Daoy (cell line): ENCODE measurements around the gene THBS1. TPM values are rescaled to one million over a fixed set of nuclear protein-coding genes. Genes with fewer than 3 reads are reported as not detected.
A peak's percentile ranks its signal among the peaks of the same experiment; 100 is the strongest.

ENCODE experiments used
- DNase-seq: peaks from one replicate; pipeline ENCODE4 v3.0.0-alpha.2; 2015; ENCODE audit warnings: low read depth
- total RNA-seq: library from RNA; depleted of rRNA; stranded (reverse); fragments of >200 nt; shearing (Covaris generic); gene quantifications from 2 replicates; pipeline ENCODE4 v1.2.3, GENCODE V29; 2014

Gene THBS1
- total RNA-seq, 1 experiment from 2014 or later: 839 TPM

- DNase-seq: no peak
These were observed 24.3 kb downstream of the THBS1 start for GRCh38 chr15:39605146-39605545.

- DNase-seq: no peak
These were observed 27.6 kb downstream of the THBS1 start for GRCh38 chr15:39608185-39609139.

- no peak for DNase-seq
These were observed 28.5 kb downstream of the THBS1 start for GRCh38 chr15:39609166-39609916.

DNA sequence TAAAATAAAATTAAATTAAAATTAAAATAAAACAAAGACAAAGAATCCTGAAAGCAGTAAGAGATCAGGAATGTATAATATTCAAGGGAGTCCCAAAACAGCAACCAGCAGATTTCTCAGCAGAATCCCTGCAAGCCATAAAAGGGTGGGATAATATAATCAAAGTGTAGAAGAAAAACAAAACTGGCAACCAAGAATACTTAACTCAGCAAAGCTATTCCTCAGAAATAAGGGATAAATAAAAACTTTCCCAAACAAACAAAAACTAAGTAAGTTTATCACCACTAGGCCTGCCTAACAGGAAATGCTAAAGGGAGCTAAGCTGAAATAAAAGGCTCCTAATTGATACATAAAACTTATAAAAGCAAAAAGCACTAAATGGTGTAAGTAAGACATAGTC is 29.8 kb downstream of the THBS1 start:
- no peak for DNase-seq

DNA sequence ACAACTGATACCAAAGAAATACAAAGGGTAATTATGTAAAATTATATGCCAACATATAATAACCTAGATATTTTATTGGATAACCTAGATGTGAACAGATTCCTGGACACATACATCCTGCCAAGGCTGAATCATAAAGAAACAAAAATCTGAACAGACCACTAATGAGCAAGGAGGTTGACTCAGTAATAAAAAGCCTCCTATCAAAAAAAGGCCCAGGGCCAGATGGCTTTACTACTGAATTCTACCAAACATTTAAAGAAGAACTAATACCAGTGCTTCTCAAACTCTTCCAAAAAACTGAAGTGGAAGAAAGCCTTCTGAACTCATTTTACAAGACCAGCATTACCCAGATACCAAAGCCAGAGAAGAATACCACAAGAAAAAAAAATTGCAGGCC is 32.4 kb downstream of the THBS1 start:
- DNase-seq: no peak

DNA sequence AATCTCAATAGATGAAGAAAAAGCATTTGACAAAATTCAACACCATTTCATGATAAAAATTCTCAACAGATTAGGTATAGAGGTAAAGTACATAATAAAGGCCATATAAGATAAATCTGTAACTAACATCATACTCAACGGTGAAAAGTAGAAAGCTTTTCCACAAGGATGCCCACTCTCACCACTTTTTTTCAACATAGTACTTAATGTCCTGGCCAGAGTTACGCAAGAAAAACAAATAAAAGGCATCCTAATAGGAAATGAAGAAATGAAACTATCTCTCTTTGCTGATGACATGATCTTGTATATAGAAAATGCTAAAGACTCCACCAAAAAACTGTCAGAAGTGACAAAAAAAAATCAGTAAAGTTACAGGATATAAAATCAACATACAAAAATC is 33.0 kb downstream of the THBS1 start:
- no peak for DNase-seq

DNA sequence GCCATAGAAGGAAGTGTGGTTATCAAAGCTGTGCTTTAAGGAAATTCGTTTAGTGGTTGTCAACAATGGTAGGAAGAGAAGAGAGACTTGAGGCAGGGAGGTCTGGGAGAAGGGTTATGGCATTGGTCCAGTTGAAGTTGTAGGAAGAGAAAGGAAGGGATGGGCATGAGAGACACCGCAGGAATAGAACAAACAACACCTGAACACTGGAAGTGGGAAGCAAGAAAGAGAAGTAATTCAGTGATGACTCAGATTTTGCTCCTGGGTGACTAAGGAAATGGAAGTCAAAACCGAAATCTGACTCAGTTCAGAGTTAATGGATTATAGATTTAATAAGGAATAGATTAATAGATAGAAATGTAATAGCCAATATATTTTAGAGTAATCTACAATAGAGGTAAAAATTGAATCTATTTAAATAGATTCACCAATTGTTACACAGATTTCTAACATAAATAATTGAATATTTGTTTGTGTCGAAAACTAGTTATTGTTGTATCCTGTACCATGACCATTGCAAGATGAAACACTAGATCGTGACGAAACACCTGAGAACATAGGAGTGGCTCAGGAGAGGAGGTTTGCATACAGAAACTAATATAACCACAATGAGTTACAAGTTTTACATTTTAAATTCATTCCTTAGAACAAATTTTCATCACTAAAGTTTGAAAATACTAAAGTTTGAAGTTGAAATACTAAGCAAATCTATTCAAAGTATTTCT is 36.0 kb downstream of the THBS1 start:
- DNase-seq: no peak

- no peak for DNase-seq
These were observed 37.4 kb downstream of the THBS1 start for GRCh38 chr15:39618063-39618823.

GRCh38 chr15:39621210-39621609 is 40.3 kb downstream of the THBS1 start:
- DNase-seq: no peak

- DNase-seq: no peak
These were observed 41.1 kb downstream of the THBS1 start for GRCh38 chr15:39621976-39622375.

DNA sequence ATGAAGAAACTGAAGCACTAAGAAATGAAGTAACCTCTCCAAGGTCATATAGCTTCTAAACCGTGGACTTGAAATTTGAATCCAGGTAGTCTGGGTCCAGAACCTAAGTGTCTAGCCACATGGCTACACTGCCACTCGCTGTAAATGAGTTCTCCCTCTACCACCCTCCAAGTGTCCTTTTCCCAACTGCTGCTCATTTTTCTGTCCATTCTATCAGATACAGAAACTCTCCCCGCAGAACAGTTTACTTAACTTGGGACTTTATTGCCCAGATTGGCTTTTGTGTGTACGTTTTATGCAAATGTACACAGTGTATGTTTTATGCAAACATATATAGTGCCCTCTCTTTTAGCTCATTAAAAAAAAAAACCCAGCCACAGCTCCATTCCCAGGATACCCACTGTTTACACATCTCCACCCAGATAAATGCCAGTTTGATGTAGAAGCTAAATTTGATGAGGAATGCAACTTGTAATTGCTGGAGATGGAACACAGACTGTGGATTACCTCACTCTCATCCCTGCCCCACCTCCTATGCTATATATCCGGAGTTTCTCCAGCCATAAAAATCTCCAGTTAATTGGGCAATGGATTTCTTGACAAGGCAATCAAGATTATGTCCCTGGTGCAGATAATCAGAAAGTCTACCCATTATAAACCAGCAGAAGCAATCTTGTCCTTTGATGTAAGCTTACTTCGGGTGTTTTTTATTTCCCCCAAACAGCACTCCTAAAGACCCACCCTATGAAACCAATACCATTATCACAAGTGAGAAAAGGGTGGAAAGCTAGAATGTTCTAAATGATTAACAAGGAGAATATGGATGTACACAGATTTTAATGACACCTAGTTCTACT is 42.0 kb downstream of the THBS1 start:
- DNase-seq: no peak

DNA sequence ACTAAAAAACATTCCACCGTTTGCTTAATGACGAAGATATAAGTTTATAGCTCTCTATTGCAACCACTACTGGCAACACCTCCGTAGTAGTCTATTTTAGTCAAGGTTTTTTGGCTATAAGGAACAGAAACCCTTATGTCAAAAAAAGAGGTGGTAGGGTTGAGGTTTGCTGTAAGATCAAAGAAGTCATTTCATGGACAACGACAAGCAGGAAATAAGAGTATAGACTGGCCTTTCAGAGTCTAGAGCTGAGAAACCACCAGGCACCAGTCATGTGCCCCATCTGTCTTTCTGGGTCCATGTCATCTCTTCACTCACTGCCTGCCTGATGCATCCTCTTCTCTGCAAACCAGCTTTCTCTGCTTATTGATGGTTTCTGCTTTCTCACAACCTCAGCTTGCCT is 42.7 kb downstream of the THBS1 start:
- DNase-seq: no peak

DNA sequence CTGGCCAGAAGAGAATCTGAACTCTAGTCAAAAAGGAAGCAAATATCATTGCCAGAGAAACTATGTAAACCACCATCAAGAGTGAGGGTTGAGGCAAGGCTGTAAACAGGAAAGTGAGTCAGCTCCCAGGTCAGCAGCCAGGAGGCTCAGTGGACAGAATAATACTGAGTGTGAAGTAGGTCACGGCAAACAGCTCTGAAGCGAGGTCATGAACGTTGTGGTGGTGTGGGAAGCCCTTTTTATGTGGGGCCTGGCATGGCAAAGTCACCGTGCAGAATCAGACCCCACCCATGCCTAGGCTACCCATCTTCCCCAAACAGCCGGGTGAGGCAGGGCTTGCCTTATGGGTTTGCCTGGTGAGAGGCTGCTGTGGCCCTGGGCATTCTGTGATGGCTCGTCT is 43.9 kb downstream of the THBS1 start:
- DNase-seq: peak; percentile 81

DNA sequence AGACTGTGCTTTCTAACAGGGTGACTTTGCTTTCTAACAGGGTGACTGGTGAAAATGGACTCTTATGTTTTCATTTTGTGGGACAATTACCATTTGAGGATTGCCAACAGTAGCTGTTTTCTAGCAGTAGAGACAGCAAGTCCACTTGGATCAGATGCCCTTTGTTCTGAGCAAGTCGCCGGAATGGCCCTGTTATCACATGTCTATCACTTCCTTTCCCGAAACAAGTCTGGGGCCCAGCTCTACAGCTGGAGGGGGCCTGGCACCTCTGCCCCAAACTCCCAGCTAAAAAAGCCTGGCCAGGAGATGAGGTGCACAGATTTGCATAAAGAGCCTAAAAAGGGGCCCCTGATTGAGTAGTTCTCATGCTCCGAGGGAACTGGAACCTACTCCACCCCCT is 44.6 kb downstream of the THBS1 start:
- DNase-seq: no peak

DNA sequence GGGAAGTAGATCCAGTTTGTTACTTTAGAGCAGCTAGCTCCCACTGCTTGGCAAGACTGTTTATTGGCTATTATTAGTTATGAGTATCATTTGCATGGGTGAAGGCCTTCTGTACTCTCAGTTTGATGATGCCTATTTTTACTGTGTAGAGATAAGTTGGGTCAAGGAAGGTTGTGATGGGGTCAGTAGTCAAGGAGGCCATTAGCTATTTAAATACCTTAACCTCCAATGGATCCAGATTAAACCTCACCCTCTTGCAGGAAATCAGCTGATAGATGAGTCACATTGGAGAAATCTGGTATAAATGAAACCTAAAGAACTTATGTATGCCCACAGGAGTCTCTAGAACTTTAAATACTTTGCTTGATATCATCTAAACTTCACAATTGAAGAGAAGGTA is 45.0 kb downstream of the THBS1 start:
- no peak for DNase-seq

- DNase-seq: no peak
These were observed 46.7 kb downstream of the THBS1 start for GRCh38 chr15:39627451-39628143.

DNA sequence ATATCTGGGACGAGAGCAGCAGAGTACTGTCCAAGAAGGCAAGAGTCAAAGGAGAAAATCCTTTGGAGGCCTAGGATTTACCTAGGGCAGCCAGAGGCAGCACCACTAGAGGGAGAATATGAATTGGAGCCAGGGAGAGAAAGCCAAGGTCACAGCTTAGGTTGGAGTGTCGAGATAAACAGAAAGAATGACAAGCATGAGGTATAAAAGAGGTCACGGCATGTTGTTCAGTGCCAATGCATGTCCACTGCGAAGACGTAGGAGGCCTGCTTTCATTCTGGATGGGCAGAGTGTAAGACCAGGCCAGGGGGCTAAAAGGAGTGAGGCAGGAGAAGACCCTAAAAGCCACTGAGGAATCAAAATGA is 47.2 kb downstream of the THBS1 start:
- DNase-seq: no peak

GRCh38 chr15:39628546-39629257 is 47.8 kb downstream of the THBS1 start:
- DNase-seq: no peak

- peak; percentile 53 for DNase-seq
These were observed 48.5 kb downstream of the THBS1 start for GRCh38 chr15:39629371-39629770.
